ENCODE results near the gene NELFB. TPM values are rescaled to one million over a fixed set of nuclear protein-coding genes. Genes with fewer than 3 reads are reported as not detected.

The NELFB gene
- total and polyA plus RNA-seq, 9 of the 15 experiments (the other 6 are each of a cell fraction or from before 2014, with no cell fraction given), result 0.24 to 84.0 (median 29.7) TPM

- TF ChIP-seq RHOXF2B (CRISPR knock-in tag; conservative IDR thresholded peaks at IDR 0.05) (no peak), ZNF79 (CRISPR knock-in tag; IDR thresholded peaks at IDR 0.05; ENCODE audit: low read depth) (no peak), ZNF175 (CRISPR knock-in tag; IDR thresholded peaks at IDR 0.05; ENCODE audit: low read depth) (no peak), ZBTB11 (CRISPR knock-in tag; IDR thresholded peaks at IDR 0.05) (peak in 1 of 3 experiments; percentile 48; a peak in 1 of 6 replicates), TRIM25 (IDR thresholded peaks at IDR 0.05; ENCODE audit: borderline replicate concordance) (no peak), SMARCA4 (IDR thresholded peaks at IDR 0.05) (no peak), POLR2H (tag; IDR thresholded peaks at IDR 0.05; ENCODE audit: low read depth) (0 out of 2 replicates have a peak, but pooled peaks have one; percentile 34), FOSL1 (tag; conservative IDR thresholded peaks at IDR 0.05) (no peak), MGA (IDR thresholded peaks at IDR 0.05) (no peak), TFAM (CRISPR knock-in tag; conservative IDR thresholded peaks at IDR 0.05) (no peak)
Observed at GRCh38 chr9:137300567-137301080, 45.5 kb downstream of the NELFB start (continued).
